GM18858 (cell line): ENCODE data around the gene FASTK.

ENCODE experiments used
- ATAC-seq: cut with Tn5 transposase; IDR thresholded peaks from one replicate; pipeline ENCODE4 v1.9.1; 2021; ENCODE audit not compliant: unreplicated experiment

The FASTK gene

GRCh38 chr7:151080522-151081169 is at the start of gene FASTK:
FASTK (minus strand) TSS chr7:151080809; CDS start chr7:151080766, 43 bp downstream.
- peak; percentile 69 for ATAC-seq

- no peak for ATAC-seq
Observed at GRCh38 chr7:151129960-151130591, 49.5 kb upstream of the FASTK start.

GRCh38 chr7:151129117-151129959 is 48.7 kb upstream of the FASTK start:
- no peak for ATAC-seq

DNA sequence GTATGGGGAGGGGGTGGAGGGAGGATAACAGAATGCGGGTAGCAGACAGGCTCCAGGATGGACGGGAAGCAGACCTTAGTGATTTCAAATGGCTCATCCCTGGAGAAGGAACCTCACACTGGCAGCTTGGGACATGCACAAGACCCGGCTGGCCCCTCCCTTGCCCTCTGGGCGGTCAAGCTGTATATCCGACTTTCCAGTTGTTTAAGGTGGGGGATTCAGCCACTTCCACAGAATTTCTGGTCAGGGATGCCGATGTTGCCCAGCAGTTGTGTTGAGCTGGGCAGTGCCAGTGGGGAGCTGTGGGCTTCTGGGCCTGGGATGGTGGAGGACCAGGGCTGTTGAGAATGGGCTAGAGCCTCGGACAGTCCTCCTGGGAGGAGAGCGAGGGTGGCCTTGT is 48.1 kb upstream of the FASTK start:
- no peak for ATAC-seq

GRCh38 chr7:151128144-151128543 is 47.5 kb upstream of the FASTK start:
- ATAC-seq, result no peak

DNA sequence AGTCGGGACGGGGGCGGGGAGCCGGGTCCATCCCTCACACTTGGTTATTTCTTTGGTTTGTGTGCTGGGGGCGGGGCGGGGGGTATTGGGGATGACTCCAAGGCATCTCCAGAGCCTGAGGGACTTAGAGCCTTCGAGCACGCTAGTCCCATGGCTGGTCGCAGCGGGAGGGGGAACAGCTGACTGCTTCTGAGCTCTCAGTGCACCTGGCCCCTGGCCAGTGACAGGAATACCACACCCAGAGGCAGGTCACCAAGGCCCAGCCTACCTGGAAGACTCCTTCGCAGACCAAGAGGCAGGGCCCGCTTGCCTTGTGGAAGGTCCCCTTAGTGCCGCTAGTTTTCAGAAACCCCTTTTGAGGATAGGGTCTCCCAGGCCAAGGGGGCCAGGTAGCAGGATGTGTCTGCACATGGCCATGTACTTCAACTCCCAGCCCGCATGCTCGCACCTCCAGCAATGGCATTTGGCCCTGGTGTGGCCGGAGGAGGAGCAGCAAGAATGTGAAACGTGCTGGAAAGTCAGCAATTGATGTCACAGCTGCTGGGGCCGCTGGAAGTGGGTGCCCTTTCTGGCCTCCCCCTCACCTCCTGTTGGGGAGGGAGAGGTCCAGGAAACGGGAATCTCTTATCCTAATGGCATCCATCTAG is 46.0 kb upstream of the FASTK start:
- ATAC-seq, result no peak

DNA sequence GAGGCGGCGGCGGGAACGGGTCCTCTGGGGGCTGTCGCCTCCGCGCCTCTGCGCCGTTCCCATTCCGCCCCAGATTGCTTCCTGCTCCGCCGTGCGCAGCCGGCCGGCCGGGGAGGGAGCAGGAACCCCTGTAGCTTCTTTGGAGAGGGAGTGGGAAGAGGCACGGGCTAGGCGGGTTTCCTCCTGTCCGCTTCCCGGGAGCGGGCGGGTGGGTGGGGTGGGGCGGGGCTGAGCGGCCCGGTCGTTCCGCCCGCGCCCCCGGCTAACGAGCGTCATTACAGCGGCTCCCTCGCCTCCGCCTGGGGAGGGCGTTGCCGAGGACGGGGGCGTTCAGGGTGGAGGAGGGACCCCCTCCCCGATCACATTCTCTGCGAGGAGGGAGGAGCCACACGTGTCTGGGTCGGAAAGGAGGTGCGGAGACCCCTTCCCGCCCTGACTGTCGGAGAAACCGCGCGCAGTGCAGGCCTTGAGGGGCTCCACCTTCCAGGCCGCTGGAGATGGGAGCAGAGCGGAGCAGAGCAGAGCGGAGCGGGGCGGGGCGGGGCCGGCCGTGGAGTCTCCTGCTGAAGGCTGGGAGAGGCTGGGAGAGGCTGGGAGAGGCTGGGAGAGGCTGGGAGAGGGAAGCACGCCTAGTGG is 45.4 kb upstream of the FASTK start:
- no peak for ATAC-seq

DNA sequence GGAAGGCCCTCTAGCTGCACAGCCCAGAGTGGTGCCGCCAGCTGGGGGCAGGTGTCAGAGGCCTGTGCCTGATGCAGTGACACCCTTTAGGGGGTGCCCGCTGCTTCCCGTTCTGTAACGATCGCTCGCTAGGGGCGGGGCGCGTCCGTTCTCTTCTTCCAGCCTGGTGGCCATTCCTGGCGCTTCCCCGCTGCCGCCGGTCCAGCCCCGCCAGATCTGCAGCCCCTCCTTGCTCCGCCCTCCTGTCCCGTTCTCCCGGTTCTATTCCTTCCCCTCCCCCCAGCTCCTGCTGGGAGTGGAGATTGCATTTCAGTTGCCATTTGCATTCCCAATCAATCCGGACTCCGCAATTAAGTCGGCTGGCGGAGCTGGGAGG is 44.8 kb upstream of the FASTK start:
- ATAC-seq, result no peak

GRCh38 chr7:151124899-151125399 is 44.3 kb upstream of the FASTK start:
- no peak for ATAC-seq

DNA sequence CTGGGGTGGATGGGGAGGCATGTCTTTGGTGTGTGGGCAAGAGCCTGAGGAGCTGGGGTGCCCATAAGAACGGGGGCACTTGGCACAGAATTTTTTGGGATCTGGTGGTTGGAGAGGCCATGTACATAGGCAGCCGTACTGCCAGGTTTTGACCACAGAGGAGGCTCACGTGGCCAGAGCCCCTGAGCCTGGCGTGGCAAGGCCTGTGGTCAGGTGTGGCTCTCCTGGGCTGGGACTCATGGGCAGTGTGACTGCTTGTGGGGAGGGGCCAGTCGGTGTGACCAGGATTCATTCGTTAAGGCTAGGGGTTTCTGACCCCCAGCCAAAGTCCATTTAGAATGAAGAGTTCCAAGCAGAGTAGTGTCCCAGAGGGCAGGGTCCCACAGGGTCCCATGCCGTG is 43.9 kb upstream of the FASTK start:
- no peak for ATAC-seq

- peak; percentile 85 for ATAC-seq
Observed at GRCh38 chr7:151123822-151124464, 43.3 kb upstream of the FASTK start.

- no peak for ATAC-seq
Observed at GRCh38 chr7:151123158-151123821, 42.7 kb upstream of the FASTK start.

DNA sequence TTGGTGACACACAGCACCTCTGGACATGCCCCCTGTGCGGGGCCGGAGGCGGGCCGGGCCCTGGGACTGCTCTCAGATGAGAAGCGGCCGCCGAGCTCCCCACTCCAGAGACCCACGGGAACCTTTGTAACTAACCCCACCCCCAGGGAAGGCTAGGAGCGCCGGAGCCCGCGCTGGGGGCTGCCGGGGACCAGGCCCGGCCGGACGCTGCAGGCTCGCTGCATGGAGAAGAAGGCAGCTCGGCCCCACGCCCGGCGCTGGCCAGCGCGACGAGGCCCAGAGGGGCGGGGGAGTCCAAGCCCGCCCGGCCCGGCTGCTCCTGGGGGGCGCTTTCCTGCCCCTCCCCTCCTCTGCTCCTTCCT is 42.2 kb upstream of the FASTK start:
- ATAC-seq, result no peak

DNA sequence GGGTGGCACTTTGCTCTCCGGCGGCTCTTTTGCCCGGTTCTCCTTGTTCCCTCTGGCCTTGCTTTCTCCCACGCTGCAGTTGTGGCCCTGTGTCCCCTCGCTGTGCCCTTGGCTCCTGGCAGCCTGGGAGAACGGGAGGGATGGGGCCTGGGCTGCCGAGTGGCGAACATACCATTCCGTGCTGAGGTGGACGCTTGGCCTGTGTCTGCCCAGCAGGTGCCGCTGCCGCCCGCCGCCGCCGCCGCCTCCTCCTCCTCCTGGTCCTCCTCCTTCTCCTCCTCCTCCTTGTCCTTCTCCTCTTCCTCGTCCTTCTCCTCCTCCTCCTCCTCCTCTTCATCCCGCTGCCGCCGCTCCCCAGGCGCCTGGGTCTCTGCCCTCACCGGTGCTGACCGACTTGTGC is 41.7 kb upstream of the FASTK start:
- ATAC-seq, result no peak

DNA sequence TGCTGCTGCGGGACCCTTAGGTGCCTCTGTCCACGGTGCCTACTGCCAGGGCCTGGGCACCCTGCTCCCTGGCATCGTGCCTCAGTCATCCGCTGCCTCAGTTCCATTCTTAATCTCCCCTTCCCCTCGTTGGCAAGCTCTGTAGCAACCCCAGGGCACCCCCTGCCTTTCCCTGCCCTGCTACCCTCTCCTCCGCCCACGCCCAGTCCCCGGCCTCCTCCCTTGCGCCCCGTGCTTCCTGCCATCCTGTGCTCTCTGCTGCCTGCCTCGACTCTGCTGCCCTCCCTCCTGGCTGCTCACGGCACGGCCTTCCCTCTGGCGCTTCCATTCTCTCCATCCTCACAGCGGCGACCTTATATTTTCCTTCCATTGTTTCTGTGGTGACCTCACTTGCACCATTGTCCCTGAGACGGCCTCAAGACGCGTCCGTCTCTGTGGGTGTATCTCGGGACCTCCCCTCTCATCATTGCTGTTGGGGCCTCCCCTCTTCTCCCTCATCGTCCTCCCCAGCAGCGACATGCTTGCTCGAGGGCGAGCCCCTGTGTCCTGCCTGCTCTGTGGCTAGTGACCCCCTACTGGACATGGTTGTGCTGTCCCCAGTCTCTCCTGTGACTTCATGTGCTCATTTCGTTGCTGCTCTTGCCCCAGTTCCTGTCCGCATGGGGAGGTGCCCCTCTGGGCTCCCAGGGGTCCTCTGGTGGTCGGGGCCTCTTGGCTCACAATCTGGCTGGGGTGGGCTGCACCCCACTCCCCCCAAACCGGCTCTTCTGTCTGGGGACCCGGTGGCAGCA is 41.0 kb upstream of the FASTK start:
- ATAC-seq, result no peak

- ATAC-seq, result no peak
Observed at GRCh38 chr7:151120896-151121295, 40.3 kb upstream of the FASTK start.

GRCh38 chr7:151119902-151120301 is 39.3 kb upstream of the FASTK start:
- no peak for ATAC-seq

- no peak for ATAC-seq
Observed at GRCh38 chr7:151119055-151119415, 38.4 kb upstream of the FASTK start.
